ENCODE results near the gene SORL1.

GRCh38 chr11:121503051-121503450, 50.9 kb downstream of the SORL1 start:
- TF ChIP-seq, protein P1, sequence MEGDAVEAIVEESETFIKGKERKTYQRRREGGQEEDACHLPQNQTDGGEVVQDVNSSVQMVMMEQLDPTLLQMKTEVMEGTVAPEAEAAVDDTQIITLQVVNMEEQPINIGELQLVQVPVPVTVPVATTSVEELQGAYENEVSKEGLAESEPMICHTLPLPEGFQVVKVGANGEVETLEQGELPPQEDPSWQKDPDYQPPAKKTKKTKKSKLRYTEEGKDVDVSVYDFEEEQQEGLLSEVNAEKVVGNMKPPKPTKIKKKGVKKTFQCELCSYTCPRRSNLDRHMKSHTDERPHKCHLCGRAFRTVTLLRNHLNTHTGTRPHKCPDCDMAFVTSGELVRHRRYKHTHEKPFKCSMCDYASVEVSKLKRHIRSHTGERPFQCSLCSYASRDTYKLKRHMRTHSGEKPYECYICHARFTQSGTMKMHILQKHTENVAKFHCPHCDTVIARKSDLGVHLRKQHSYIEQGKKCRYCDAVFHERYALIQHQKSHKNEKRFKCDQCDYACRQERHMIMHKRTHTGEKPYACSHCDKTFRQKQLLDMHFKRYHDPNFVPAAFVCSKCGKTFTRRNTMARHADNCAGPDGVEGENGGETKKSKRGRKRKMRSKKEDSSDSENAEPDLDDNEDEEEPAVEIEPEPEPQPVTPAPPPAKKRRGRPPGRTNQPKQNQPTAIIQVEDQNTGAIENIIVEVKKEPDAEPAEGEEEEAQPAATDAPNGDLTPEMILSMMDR (conservative IDR thresholded peaks at IDR 0.05 in 1 of 2, IDR thresholded peaks at IDR 0.05 in 1 of 2; ENCODE audit: extremely low read depth in 1 of 2, insufficient read depth in 1 of 2, low read depth in 1 of 2, low read length in 2 of 2) = no peak
- TF ChIP-seq EZH2 (IDR thresholded peaks at IDR 0.05; ENCODE audit: borderline replicate concordance, low read length) = no peak
